NCI-H510A (cell line): ENCODE data around the gene DET1.
A peak's percentile ranks its signal among the peaks of the same experiment; 100 is the strongest.
"Not testable (repeated sequence)": the region's sequence is repeated elsewhere in the genome, so short reads cannot be mapped to it uniquely, and the experiment has no call there.

Experiments
- DNase-seq: peaks from one replicate; lab custom pipeline; 2025; lab: John Stamatoyannopoulos, UW

The DET1 gene

DNA sequence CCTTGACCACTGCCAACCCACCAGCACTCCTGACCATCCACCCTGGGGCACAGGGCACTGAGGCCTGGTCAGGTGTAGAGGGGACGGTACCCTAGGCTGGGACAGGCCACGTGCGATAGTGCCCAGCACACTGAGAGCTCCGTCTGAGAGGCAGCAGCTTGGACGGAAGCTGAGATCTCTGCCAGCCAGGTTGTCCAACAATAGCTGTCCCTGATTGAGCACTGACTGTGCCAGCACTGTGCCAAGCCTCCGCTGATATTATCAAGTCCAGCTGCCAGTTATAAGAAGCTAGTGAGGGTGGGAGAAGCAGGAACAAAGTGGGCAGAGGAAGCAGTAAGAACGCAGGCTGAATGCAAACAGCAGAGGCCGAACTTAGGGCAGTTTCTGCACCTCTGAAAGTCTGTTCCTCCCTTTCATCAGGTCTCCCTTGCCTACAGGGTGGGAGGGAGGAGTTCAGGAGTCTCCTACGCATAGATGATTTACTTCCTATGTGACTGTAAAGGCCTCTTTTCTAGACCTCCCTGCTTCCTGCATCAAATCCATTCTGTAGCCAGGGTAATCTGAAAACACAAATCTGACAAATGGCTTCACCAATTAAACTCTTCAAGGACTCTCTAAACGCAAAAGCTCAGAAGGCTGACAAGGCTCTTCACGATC is 49.2 kb downstream of the DET1 start:
- DNase-seq: no peak

DNA sequence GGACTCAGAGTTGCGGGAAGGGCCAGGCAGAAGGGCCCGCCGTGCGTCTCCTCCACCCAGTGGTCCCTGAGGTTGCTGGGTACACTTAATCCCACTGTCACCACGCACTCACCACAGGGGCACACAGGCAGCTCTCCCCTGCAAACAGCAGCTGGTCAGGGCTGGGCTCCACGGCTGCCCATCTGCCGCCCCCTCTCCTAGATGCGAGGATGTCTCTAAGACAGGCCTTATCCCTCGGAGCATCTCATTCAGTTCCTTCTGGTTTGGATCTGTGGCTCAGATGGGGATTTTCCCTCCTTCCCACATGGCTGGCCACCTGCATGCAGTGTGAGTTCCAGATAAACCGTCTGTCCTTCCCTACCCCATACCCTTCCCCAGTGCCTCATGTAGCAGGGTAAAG is 52.6 kb downstream of the DET1 start:
- DNase-seq: no peak

DNA sequence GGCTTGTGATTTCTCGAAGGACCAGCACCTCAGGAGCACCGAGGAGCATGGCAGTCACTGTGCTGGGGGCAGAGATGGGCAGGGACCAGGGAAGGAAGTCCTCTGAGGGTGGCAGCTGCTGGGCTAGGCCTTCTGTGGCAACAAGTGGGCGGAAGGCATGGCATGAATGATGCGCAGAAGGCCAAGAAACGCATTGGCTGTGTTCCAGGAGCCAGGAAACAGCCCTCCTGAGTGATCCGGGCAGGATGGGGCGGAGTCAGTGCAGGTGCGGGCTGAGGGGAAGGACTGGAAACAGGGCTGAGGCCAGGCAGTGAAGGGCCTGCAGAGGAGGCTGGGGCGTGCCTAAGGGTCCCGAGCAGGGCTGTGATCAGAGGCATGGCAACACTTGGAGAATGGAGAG is 55.3 kb downstream of the DET1 start:
- peak; percentile 40 for DNase-seq

DNA sequence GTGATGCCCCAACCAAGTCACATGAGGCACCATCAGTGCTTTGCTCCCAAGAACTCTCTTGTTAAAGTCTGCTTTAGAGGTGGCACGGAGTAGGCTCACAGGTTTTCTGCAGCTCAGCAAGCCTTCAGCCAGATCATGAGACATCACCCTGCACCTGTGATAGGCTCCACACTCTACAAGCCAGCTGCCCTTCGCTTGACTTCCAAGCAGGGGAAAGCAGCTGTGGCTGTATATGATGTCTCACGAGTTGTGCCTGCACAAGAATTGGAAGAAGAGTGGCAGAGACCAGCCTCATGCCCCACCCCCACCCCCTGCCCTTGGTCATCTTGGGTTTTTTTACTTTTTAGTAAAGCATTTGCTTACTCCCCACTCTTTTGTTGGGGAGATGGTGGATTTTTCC is 56.4 kb downstream of the DET1 start:
- DNase-seq: no peak

DNA sequence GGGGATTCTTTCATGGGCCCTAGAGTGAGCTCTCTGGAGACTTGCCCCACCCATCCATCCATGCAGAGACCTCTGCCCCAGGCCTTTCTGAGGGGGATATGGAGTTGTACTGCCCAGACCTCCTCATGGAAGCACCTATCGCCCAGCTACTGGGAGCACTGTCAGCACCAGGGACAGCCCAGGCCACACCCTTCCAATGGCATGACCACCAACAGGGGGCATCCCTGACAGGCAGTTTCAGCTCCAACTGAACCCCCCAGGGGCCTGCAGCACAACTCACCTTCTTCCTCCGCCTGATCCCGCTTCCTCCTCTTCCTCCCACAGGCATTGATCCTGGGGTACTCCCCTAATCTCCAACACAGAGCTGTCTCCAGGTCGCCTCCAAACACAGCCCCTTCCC is 57.2 kb downstream of the DET1 start:
- DNase-seq: no peak

DNA sequence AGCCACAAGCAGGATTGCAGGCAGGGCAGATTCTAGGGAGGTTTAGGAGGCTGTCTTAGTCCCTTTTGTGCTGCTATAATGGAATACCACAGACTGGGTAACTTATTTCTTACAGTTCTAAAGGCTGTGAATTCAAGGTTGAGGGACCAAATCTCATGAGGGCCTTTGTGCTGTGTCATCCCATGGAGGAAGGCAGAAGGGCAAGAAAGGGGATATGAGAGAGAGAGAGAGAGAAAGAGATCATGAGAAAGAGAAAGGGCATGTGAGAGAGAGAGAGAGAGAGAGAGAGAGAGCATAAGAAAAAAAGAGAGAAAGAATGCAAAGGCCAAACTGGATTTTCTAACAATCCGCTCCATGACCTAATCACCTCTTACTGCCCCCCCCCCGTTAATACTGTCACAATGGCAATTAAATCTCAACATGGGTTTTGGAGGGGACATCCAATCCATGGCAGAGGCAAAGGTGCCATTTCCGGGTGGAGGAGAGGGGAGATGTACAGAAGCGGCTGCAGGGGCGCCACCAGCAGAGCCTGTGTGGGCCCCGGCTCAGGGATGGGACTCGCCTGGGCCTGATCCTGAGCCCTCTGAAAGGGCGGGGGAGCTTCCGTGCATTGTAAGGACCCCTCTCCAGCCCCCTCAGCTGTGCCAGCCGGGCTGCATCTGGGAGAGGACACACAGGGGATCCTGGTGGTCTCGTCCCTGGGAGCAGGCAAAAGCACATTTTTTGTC is 58.5 kb downstream of the DET1 start:
- DNase-seq: no peak

DNA sequence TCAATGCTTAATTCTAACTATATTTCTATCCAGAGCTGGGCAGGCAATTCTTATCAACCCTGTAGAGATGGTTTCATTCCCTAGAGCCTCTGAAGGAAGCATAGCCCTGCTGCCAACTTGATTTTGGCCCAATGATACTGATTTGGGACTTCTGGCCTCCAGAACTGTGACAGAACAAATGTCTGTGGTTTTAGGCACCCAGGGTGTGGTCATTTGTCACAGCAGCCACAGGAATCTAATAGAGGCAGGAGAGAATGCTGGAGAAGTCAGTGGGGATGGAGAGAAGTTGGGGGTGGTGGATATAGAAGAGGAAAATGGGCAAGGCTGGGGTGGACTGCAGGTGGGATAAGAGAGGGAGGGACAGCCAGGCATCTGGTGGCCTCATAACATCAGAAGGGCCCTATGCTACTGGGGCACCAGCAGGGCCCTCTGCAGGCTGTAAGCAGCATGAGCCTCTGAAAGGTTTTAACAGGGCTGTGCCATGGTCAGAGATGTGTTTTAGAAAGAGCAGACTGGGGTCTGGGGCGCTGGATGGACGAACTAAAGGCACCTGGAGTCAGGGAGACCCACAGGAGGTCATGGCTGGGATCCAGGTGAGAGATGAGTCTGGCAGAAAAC is 59.2 kb downstream of the DET1 start:
- no peak for DNase-seq

DNA sequence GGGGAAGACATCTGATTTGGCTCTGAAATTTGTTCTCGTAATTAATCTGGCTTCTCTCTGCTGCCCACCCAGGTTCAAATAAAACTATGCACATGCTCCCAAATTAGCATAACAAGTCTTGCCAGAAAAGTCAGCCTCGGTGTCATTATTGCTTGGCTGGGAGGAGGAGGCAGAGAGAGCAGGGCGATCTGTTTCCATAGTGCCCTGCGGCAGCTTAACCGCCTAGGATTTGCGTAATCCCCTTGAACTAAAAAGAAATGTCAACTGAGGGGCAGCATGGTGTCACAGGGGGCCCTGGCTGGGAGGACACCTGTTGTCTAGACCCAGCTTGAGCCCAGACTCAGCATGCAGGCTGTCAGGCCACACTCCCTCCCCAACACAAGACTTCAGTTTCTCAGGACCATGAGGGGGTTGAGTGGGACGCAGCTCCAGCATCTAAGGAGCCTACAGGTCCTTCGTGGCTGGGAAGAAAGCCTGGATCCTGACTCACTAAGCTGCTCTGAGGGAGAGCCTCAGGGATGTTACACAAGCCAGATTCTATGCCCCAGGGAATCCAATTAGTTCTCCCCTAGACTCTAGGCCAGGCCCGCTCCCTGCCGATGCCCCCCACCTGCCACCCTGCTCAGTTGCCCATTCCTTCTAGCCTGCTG is 61.7 kb downstream of the DET1 start:
- DNase-seq: no peak

DNA sequence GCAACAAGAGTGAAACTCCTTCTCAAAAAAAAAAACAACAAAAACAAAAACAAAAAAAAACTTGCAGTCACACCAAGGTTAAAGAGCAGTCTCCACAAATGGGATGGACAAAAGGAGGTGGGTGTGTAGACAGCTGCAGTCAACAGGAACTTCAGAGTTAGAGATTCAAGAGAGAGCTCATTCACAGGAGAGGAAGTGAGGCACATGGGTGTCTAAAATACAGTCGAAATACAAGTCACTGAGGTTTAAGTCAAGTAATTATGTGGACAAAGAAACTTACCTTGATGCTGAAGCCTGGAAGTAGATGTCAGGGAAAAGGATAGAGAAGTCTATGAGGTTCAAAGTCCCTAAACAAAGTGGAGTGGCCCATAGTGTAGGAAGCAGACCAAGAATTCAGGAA is 64.2 kb downstream of the DET1 start:
- DNase-seq: no peak

DNA sequence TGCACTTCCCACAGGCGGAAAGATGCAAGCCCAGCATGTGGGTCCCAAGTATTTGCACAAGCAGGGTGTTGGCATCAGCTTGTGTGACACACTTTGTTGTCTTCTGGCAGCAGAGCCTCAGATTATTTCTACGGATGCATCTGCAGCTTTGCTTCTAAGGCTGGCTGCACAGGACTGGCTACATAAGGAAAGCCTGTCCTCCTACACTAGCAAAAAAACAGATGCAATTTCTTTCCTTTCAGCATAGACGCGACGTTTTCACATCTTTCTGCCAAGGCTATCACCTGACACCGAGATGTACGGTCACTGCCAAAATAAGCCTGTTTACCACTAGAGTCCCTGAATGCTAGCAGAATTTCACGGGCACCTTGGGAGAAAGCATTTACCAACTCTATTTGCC is 65.5 kb downstream of the DET1 start:
- no peak for DNase-seq

DNA sequence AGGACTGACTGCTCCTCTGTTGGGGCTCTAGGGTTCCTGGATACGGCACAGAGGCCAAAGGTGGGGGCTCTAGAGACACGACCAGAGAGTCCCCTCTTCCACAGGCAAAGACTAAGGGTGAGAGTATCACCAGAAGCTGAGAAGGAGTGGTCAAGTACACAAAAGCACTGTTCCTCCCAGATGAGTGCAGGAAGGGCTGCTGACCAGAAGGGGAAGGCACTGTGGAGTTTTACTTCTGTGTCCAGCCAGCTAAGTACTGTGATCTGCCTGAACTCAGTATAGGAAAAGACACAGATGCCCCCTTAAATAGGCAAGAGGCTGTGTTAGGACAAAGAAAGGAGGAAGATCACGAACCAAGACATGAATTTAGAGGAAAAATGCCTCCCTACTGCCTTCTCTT is 67.3 kb downstream of the DET1 start:
- DNase-seq: no peak

DNA sequence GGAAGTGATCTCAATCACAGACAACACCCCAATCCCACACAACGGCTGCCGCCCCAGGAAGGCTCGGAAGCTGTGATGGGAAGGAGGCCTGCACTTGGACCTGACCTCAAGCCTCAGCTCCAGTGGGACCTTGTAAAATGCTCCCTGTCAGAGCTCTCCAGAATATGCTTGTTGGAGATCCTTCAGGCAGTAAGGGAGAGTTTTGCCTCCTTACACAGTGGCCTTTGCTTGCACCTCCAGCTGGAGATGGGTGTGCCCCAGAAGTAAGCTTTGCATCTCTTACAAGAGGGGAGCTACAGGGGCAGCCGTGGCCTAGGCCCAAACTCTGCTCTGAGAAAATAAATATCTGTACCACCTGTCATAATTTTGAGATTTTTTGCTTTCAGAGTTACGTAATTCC is 68.6 kb downstream of the DET1 start:
- DNase-seq: no peak

DNA sequence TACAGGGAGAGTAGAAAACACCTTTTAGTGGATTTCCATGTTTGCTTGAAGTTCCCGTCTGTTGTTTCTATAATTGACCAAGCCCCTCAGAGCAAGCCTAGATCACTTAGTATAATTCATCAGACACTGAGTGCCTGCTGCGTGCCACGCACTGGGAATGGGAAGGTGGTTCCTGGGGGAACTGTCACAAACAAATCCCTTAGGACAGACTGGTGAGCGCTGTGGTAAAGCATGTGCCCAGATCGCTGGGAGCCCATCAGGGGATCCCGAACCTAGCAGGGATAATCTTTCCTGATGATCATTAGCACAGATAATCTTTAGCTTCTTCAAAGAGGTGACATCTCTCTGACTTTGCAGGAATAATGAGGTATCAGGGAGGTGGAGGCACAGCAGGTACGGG is 69.4 kb downstream of the DET1 start:
- no peak for DNase-seq

DNA sequence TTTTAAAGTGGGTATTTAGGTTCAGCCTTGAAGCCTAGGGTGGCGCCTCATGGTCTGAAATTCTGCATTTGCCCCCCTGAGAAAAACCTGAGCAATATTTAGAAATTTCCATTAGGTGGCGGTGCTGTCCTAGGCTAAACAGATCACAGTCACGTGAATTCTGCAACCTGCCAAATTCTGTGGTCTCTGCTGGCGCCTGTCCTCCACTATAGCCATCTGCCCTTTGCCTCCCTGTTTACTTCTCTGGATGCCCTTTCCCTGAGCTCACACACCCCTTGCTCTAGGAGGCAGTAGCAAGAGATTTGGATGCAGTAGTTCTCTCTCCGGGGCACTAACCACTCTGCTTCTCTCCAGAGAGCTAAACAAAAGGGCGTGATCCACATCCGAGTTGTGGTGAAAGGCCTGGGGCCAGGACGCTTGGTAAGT is 69.8 kb downstream of the DET1 start:
- DNase-seq: no peak

DNA sequence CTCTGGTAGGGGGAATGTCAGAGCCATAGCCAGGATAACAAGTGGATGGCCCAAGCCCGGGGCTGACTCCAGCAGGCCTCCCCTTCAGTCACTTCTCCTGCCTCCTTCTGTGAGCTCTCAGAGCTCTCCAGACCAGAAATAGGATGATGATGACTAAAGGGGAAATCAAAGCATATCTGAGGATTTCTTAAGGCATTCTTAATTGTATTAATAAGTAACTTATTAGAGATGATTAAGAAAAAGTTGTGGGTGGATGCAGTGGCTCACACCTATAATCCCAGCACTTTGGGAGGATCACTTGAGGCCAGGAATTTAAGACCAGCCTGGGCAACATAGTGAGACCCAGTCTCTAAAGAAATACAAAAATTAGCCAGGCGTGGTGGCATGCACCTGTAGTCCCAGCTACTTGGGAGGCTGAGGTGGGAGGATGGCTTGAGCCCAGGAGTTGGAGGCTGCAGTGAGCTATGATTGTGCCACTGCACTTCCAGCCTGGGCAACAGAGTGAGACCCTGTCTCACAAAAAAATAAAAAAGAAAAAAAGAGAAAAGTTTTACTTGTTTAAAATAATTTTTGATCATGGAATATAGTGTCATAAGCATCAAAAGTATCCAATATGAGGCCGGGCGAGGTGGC is 72.7 kb downstream of the DET1 start:
- DNase-seq: not testable (repeated sequence)

DNA sequence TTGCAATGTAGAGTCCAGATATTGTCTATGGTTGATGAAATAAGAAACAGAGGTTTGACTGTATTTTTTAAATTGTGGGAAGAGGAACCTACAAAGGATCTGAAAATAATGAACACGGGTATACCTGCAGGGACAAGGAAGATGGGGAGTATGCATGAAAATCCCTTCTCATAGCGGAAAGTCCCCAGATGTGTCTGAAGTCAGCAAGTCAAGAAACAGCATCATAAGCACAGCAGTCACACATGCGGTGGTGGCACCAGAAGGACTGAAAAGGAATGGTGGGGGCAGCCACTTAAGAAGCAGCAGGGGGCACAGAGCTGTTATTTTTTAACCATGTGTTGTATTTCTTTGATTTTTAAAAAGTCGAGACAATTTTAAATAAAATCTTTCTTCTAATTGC is 74.3 kb downstream of the DET1 start:
- DNase-seq: no peak

DNA sequence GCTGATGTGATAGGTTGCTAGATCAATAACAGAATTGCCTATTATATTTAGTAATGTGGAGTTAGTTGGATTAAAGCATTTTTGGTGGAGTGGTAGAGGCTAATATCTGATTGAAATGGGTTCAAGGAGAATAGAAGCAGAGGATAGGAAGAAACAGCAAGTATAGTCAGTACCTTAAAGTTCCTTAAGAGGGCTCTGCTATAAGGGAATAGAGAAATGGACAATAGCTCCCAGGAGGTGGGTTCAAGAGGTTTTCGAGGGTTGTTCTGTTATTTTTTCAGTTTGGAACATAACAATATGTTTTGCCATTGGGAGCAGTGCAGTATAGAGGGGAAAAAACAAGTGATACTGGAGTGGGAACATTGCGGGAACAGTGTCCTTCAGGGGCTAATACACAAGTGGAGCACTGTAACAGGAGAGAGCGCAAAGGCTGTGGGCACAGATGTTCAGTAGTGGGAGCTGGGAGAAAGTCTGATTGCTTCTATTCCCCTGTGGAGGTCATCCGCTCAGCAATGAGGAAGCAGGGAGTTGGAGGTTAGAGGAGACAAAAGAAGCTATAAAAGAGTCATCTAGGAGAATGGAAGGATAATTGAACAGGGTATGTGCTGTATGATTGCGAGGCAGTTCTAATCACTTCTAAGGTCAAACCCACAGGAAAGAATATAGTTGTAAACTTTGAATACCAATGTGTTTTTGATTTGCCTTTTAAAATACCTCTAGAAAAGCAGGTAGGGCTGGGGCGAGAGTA is 75.7 kb downstream of the DET1 start:
- DNase-seq: no peak

DNA sequence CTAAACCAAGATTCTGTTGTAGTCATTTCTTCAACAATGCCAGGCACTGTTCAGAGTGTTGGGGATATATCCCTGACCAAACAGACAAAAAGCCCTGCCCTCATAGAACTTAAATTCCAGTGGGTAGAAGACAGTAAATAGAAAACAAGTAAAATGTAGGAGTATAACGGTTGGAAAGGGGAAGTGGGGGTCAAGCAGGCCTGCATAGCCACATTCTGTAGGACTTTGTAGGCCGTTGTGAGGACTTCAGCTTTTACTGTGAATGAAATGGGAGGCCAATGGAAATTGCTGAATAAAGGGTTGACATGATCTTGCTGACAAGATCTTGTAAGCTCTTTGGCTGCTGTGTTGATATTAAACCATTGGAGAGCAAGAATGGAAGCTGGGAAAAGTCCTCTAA is 77.2 kb downstream of the DET1 start:
- no peak for DNase-seq

DNA sequence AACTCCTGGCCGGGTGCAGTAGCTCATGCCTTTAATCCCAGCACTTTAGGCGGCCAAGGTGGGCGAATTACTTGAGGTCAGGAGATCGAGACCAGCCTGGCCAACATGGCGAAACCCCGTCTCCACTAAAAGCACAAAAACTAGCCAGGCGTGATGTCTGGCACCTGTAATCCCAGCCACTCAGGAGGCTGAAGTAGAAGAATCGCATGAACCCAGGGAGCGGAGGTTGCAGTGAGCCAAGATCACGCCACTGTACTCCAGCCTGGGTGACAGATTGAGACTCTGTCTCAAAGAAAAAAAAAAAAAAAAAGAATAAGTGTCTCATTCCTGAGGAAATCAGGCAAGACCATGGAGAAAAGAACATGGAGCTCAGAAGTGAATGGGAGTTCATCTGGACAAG is 77.8 kb downstream of the DET1 start:
- not testable (repeated sequence) for DNase-seq

DNA sequence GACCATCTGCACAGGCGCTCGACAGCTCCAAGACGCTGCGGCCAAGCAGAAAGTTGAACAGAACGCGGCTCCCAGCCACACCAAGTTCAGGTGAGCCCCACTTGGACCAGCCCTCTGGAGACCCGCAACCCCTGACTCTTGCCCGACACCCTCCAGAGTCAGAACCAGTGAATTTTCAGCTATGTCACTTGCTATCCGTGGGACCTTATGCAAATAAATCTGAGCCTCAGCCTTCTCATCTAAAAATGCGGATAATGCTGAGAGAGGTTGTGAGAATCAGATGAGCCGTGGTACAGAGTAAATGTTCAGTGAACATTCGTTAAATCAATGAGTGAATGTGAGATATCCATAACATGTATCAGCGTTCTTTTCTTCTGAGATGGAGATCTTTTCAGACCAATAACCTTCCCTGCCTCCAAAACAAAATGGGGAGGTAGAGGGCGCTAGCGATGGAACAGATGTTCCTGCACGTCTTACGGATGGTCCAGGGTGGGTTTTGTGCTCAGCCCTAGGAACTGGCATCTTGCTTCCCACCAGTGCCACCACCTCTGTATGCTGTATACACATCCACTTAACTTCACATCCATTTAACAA is 78.4 kb downstream of the DET1 start:
- no peak for DNase-seq
